Measurements from ENCODE around the gene CUEDC1.
"Not testable (repeated sequence)": the region's sequence is repeated elsewhere in the genome, so short reads cannot be mapped to it uniquely, and the experiment has no call there.

Gene CUEDC1

DNA sequence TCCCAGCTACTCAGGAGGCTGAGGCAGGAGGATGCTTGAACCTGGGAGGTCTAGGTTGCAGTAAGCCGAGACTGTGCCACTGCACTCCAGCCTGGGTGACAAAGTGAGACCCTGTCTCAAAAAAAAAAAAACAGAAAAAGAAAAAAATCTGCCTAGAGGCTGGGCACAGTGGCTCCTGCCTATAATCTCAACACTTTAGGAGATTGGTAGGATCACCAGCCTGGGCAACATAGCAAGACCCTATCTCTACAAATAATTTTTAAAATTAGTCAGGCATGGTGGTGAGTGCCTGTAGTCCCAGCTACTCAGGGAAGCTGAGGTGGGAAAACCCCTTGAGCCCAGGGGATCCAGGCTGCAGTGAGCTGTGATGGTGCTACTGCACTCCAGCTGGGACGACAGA lies 17.7 kb downstream of the CUEDC1 start:
- no peak for DNase-seq

GRCh38 chr17:57935833-57936807 lies 19.1 kb downstream of the CUEDC1 start:
- no peak for DNase-seq

DNA sequence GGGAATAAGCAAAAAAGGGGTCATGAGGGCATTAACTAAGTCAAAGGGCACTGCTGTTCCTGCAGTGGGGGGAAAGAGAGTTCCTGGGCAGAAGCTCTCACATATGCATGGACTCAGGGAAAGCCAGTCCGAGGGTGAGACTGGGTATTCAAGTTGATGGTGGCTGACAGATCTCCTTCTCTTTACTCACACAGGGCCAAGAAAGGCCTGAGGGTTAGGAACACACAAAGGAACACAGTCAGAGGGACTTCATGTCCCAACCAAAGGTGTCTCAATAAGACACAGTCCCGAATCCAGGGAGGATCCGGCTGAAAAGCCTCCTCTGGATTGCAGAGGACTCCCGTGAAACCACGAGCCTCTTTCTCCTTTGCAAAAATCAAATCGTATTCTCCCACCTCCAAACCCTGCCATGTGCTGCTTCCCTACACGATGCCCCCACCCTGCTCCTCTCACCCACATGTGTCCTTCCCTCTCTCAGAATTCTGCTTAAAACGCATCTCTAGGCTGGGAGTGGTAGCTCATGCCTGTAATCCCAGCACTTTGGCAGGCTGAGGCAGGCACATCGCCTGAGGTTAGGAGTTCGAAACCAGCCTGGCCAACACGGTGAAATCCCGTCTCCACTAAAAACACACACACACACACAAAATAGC lies 23.6 kb downstream of the CUEDC1 start:
- DNase-seq, result no peak

- DNase-seq, result no peak
These were observed 25.0 kb downstream of the CUEDC1 start for GRCh38 chr17:57930239-57930638.

DNA sequence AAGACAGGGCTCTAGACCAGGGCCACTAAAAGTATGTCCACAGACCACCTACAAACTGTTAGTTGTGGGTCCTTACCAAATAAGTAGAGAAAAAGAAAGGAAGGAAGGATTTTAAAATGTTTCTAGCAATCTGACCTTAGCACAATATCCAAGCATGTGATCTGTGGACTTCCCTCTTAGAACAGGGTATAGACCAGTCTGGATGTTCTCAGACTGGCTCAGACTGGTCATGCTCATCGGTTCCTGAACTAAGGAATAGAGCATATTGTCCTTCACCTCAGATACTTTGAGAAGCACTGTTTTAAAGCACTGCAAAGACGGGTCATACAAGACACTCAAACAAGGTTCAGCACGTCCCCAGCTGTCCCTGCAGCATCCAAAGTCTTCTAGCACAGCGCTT lies 25.8 kb downstream of the CUEDC1 start:
- DNase-seq, result no peak

DNA sequence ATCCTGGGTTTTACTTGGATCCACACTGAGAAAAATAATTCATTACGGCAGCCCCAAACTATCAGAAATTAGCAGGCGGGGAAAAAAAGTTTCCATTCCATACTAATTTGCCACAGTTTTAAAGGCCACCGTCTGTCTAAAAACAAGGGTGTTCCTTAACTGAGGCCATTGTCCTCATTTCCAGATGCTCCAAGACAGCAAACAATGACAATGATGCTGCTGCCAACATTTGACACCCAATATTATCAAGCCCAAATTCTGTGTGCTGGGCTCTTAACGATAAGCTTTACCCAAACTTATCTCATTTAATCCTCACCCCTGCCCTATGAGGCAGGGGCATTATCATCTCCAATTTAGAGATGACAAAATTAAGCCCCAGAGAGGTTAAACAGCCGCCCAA lies 26.3 kb downstream of the CUEDC1 start:
- no peak for DNase-seq

- DNase-seq, result no peak
These were observed 28.0 kb downstream of the CUEDC1 start for GRCh38 chr17:57927048-57927723.

- no peak for DNase-seq
These were observed 28.5 kb downstream of the CUEDC1 start for GRCh38 chr17:57926723-57927047.

- DNase-seq, result no peak
These were observed 29.7 kb downstream of the CUEDC1 start for GRCh38 chr17:57925361-57925990.

- DNase-seq, result no peak
These were observed 30.5 kb downstream of the CUEDC1 start for GRCh38 chr17:57924677-57925076.

DNA sequence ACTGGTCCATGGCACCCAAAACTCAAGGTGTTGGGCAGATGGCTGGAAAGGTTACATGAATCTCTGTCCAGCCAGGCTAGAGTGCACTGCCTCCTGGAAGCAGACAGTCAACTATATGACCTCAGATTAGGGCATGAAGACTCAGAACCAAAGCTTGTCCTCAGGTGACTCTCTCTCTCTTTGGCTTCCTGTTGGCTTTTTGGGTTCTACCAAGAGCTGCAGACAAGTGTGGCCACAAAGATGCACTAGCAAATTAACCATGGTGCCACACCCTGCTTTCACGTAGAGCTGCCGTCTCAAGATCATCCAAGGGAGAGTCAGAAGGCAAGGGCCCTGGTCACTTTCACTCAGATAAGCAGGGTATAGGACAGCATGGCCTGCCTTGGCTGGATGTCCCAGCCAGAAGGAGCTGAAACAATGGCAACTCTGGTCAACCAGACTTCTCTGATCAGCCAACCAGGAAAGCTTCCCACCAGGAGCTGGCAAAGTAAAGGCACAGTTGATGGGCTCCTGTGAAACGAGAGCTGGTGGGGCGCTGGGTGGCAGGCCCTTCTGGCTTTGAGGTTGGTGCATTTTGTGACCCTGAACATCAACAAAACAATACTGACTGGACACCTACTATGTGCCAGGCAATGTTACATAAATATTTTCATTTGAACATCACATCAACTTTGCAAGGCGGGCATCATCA lies 31.9 kb downstream of the CUEDC1 start:
- no peak for DNase-seq

DNA sequence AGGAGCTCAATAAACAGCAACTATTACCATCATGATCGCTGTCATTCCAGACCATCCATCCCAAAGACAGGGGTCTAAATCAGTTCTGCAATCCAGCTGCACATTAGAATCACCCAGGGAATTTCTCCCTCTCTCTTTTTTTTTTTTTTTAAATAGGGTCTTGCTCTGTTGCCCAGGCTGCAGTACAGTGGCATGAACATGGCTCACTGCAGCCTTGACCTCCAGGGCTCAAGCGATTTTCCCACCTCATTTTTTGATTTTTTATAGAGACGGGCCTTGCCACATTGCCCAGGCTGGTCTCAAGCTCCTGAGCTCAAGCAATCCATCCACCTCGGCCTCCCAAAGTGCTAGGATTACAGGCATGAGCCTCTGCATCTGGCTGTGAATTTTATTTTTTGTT lies 32.5 kb downstream of the CUEDC1 start:
- DNase-seq, result not testable (repeated sequence)

GRCh38 chr17:57920916-57921703 lies 34.1 kb downstream of the CUEDC1 start:
- DNase-seq, result no peak

DNA sequence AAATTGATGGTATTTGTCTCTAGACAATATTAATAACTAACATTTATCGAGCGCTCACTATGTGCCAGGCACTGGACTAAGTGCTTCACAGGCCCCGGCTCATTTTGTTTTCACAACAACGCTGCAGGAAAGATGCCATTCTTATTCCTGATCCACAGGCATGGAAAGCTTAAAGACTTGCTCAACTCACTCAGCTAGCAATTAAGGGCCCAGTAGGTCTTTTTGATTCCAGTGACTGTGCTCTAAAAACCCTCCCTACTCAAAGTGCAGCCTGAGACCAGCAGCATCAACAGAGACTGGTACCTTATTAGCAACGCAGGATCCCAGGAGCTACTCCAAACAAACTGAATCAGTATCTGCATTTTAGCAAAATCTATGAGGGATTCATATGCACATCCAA lies 35.3 kb downstream of the CUEDC1 start:
- no peak for DNase-seq

DNA sequence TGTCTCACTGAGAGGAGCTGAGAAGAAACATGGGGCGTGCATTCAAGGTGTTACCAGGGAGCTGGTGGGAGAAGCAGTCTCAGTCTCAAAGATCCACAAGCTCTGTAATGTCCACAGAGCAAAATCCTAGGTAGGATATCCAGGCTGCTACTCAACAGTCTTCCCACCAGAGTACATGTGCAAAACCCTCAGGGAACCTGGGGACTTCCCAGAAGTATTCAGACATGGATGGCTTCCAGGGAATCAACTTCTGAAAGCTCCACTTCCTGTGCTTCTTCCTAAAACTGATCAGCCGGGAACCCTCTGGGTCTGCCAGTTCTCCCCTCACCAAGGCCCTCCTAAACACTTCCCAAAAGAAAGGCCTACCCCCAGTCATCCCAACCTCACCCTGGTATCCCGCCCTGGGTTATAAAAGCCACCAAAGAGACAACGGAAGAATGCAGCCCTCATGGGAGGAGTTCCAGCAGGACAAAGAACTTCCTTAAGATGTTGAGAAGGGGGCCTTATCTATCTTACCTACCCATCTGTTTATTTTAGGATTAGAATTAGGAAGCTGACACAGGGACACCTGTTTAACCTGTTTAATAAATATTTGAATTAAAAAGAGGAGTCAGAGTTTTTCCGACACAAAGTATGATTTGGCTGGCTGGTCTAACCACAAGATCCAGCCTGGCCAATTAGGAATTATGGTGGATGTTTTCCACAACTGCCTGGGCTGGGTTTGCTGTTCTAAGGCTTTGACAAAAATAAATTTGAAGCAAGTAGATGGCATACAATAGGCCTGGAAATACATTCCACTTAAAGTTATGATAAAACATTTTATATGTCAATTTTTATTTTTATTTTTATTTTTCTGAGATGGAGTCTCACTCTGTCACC lies 37.0 kb downstream of the CUEDC1 start:
- no peak for DNase-seq

DNA sequence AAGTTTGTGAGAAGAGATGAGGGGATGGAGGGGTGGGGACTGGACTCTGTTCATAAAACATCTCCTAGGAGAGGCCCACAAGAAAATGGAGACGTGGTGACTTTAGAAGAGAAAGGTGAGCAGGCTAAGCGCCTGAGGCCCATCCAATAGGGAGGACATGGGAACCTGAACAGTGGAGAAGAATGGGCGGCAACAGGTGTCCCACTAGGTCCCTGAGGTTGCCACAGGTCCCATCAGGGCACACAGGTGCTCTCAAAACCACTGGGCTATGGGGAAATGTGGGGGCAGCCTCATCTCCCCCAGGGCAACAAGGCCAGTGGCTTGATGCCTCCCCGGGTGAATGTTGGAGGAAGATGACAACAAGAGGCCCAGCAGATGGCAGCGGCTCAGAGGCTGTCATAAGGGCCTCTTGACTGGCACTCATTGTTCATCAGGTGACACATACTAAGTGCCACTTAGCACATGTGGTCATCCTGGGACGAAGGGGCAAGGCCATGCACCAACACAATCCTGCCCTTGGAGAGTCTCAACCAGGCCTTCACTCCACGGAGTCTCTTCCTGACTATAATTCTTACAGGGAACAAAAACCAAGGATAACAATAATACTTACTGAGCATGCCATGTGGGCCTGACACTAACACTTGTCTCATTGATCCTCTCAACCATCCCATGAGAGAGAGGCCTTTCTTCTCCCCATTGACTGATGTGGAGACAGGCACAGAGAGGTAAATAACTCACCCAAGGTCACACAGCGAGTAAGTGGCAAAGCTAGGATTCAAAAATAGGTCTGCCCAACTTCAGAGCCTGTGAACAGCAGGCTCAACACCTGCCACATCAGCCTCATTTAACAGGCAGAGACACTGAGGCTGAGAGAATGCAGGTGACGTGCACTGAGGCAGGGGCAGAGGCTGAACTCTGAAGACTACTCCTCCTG lies 38.0 kb downstream of the CUEDC1 start:
- DNase-seq, result no peak

- no peak for DNase-seq
These were observed 39.0 kb downstream of the CUEDC1 start for GRCh38 chr17:57915985-57916757.

GRCh38 chr17:57915544-57915943 lies 39.7 kb downstream of the CUEDC1 start:
- no peak for DNase-seq

Data from activated CD8-positive, alpha-beta memory T cell treated with anti-CD3 and anti-CD28 coated beads for 24 hours (primary cell).